HG02970 (cell line): ENCODE results near the gene PPP1R15B.

ENCODE experiments used
- ATAC-seq: cut with Tn5 transposase; IDR thresholded peaks from one replicate; pipeline ENCODE4 v1.9.1; 2021; ENCODE audit warnings: mild to moderate bottlenecking, moderate library complexity, moderate number of reproducible peaks; ENCODE audit not compliant: unreplicated experiment, low FRiP score

The PPP1R15B gene

GRCh38 chr1:204404629-204405028 lies 7.0 kb downstream of the PPP1R15B start:
- ATAC-seq: no peak

GRCh38 chr1:204402391-204402790 lies 9.2 kb downstream of the PPP1R15B start:
- no peak for ATAC-seq

DNA sequence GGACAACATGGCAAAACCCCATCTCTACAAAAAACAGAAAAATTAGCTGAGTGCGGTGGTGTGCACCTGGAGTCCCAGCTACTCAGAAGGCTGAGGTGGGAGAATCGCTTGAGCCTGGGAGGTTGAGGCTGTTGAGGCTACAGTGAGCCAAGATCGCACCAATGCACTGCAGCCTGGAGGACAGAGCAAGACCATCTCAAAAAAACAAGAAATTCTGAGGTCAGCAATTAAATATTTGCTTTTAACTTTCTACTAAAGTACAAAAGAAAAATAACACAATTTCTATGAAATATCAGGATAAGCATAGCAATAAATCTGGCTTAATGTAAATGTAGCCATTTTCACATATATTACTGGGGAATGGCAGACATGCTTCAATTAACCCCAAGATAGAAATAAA lies 9.9 kb downstream of the PPP1R15B start:
- no peak for ATAC-seq

DNA sequence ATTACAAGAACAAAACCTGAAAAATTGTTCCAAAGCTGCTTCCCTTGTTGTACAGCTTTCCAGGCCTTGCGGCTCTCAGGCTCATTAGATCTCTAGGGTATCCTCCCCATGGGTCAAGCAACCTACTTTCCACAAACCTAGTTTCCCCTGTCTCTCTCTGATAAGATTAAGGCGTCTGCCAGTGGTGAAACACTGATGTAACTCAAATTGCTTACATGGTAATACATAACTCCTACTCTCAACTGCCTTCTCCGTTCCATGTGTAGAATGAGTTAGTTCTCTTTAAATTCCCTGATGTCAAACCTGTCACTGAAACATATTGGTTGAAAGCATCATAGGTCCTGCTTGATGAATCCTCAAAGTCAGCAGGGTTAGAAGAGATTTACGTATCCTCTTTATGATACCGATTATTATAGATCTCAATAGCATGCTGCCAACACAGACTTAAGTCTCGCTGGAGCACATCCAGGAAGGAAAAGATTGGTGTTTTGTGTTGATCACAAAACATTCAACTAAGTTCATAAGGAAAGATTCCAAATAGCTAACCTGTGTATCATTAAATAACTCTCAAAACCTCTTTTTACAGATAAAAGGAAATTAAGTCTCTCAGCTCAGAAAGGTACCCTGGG lies 10.6 kb downstream of the PPP1R15B start:
- no peak for ATAC-seq

GRCh38 chr1:204398197-204399125 lies 13.2 kb downstream of the PPP1R15B start:
- no peak for ATAC-seq

GRCh38 chr1:204396015-204396583 lies 15.5 kb downstream of the PPP1R15B start:
- no peak for ATAC-seq

- ATAC-seq: no peak
These were observed 20.0 kb downstream of the PPP1R15B start for GRCh38 chr1:204391629-204392028.

DNA sequence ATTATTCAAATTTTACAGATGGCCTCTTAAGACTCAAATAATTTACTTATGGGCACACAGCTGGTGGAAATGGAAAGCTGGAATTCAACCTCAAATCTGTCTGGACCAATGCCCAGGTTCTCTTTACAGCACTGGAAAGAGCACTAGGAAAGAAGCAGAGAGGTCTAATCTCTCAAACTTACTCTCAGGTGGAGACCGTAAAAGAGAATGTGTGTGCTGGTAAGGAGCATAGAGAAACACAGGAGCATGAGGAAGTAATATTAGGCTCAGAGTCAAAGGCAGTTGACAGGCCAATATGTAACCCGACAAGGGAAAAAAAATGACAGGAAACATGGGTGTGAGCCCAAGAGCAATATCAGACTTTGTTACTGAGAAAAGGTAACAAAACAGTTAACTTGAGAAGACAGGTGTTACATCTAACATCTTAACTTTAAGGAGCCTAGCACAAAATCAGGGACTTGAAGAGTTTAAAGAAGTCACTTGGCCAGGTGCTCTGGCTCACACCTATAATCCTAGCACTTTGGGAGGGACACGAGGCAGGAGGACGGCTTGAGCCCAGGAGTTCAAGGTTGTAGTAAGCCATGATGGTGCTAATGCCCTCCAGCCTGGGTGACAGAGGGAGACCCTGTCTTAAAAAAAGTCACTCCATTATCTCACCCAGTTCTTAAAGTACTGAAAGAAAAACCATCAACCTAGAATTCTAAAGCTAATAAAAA lies 20.7 kb downstream of the PPP1R15B start:
- no peak for ATAC-seq

- ATAC-seq: no peak
These were observed 25.9 kb downstream of the PPP1R15B start for GRCh38 chr1:204385727-204386126.

DNA sequence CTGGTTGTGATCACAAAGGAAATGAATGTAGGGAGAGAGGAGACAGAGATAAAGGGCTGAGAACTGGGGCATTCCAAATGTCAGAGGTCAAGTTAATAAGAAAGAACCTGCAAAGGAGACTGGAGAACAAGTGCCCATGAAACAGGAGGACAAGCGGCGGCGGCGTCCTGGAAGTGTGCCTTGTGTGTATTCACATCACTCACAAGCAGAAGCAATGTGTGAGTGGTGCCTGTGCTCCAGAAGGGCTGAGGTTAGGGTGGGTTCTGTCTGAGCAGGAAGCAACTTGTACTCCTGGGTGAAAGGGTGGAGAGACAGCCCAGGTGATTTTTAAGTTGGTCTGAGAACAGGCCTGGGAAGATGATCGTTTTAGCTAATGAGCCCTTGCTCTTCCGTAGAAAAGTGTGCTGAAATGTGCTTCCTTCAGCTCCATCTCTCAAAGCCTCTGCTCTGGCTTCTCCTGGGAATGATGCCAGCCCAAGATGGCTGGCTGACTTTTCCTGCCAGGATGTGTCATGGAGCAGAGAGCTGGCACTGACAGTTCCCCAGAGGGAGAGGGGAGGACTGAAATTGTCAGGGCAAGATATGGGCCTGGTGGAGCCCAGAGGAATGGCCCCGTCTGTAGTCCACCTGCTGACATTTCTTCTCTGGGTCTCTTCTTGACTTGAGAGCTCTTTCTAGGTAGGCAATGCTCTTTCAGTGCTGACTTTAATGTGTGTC lies 26.8 kb downstream of the PPP1R15B start:
- no peak for ATAC-seq

DNA sequence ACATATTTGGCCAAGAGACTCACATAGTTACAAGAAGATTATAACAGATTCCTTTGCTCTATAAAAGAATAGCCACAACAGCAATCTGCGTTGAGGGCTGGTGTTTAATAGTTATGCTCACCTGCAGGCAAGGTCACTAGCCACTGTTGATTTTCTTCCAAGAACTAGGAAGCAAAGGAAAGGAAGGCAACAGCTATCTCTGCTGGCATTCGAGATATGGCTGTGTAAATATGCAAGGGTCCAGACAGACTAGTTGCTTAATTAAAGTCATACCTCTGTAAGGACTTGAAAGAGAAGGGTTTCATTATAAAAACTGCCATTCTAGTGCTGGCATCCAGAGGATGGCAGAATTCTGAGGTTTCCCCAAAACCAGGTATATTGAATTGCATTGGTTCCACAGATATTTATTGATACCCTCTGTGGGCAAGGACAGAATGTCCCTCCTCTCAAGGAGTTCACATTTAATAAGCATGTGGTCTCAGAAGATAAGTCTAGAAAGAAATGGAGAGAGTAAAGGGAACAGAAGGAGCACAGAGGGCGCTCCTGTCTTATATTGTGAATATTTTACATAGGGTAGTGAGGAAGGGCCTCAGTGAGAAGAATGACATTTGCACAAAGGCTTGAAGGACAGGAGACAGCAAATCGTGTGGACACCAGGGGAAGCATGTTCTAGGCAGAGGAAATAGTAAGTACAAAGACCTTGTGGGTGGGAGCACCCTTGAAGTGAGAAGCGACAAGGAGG lies 28.3 kb downstream of the PPP1R15B start:
- ATAC-seq: no peak

- no peak for ATAC-seq
These were observed 28.9 kb downstream of the PPP1R15B start for GRCh38 chr1:204382714-204383083.

GRCh38 chr1:204380293-204380831 lies 31.3 kb downstream of the PPP1R15B start:
- ATAC-seq: no peak

GRCh38 chr1:204377800-204378668 lies 33.6 kb downstream of the PPP1R15B start:
- ATAC-seq: no peak

DNA sequence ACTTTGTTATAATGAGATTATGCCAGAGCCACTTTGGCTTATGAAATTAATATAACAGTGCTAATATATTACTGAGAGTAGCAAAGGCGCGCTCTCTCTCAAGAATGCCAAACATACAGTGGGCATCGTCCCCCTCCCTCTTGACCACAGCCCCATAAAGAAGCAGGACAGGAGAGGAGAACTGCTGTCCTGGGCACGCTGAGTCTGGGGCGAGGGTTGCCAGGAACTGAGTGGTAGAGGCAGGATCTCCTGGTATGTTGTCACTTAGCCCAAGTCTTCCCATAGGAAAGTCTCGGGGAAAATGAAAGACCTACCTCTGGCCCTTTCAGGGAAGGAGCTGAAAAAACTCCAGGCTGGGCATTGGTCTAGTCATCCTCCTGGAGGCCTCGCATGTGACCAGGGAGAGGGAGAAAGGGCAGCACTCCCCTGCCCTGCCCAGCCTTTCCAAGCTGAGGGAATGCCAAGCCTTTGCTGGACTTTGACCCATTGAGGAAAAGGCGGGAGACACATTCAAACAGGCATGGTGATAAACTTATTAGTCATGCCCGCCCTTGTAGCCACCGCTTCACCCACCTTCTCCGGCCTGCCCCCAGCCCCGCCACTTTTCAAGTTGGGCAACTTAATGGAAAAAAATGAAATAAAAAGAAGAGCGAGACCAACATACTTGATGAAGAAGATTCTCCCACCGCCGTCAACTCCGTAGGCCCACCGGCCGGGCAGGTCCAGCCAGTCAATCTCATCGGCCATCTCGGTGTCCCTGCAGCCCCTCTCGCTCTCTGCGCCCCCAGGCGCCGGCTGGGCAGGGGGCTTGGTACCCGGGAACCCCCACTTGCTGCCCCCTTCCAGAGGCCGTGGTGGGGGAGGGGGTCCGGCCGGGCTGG lies 34.5 kb downstream of the PPP1R15B start:
- ATAC-seq: no peak

DNA sequence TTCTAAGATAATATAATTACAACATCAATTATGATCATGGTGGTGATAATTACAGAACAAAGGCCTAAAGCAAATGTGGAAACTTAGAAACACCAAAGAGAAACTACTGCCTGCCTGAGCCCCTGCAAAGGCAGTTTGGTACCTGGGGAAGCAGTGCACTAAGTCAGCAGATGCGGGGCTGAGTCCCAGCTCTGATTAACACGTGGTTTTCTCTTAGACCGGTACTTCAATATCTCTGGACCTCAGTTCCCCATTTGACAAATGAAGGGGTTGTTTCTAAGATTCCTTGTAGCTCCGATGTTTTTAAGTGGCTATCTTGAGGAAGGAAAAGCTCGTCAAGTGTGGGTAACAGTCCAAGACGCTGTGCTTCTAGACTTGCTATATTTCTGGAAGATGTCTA lies 35.2 kb downstream of the PPP1R15B start:
- no peak for ATAC-seq

- ATAC-seq: no peak
These were observed 37.7 kb downstream of the PPP1R15B start for GRCh38 chr1:204373911-204374310.
